K562 (cell line): Measurements from ENCODE around the gene FRRS1. TPM values are rescaled to one million over a fixed set of nuclear protein-coding genes. Genes with fewer than 3 reads are reported as not detected.
A peak's percentile ranks its signal among the peaks of the same experiment; 100 is the strongest.
"Not testable (repeated sequence)": the region's sequence is repeated elsewhere in the genome, so short reads cannot be mapped to it uniquely, and the experiment has no call there.

Experiments used
- ATAC-seq: fragments of 200-7000 bp; cut with Tn5 transposase; 3 replicates; pipeline ENCODE4 v1.9.1; 2020; ENCODE audit warnings: moderate library complexity
- BruUV-seq: library from RNA; stranded (reverse); fragments of 400-500 nt; replicated peaks from 2 replicates; lab custom pipeline; 2021; lab: Mats Ljungman, UMichigan
- CTCF ChIA-PET: fragments of 300-600 bp; formaldehyde crosslinking; extraction: SDS; loops from one replicate; lab custom pipeline; 2021; ENCODE audit warnings: low intra/inter-chr PET ratio; lab: Yijun Ruan, JAX
- POLR2A ChIA-PET: fragments of 300-600, 350-650 bp; sonication (Branson Sonifier 250); formaldehyde crosslinking; extraction: SDS; loops from one replicate; lab custom pipeline; 2021; ENCODE audit warnings: antibody characterized with exemption, inconsistent platforms; lab: Yijun Ruan, JAX
- DNase-seq, 4 experiments: peaks; one replicate each; pipeline versions ENCODE4 v3.0.0 to v3.0.0-alpha.2; 2011 to 2018; ENCODE audit warnings: low spot score in 3 of 4, mixed read lengths in 3 of 4; ENCODE audit errors: extremely low read depth in 1 of 4
- FAIRE-seq: peaks from 2 replicates; lab custom pipeline; 2011; peaks lifted over from hg19 to GRCh38; lab: Jason Lieb, UNC
- H2AFZ ChIP-seq: 2 replicates; pipeline ENCODE4 v1.6.0; 2011; ENCODE audit warnings: low read depth, low read length, control low read depth, inconsistent platforms
- H3K27ac ChIP-seq: fragments of 200-600 bp; 3 replicates; pipeline ENCODE4 v1.8.0; 2011; ENCODE audit warnings: low read depth, mild to moderate bottlenecking, control low read depth, inconsistent platforms, low read length, moderate library complexity, mixed read lengths; ENCODE audit errors: extremely low read depth
- H3K27me3 ChIP-seq, 2 experiments: fragments of 300-600 bp in 1 of 2; 2 replicates in 1 of 2; 3 replicates in 1 of 2; pipeline versions ENCODE4 v1.6.0 to v1.8.0; 2011; ENCODE audit warnings: inconsistent platforms in 2 of 2, low read length in 2 of 2, mild to moderate bottlenecking in 1 of 2, mixed read lengths in 1 of 2, moderate library complexity in 1 of 2; ENCODE audit not compliant: control insufficient read depth in 2 of 2, insufficient read depth in 2 of 2
- H3K36me3 ChIP-seq: fragments of 300-600 bp; 3 replicates; pipeline ENCODE4 v1.8.0; 2011; ENCODE audit warnings: mild to moderate bottlenecking, low read length, inconsistent platforms; ENCODE audit not compliant: control insufficient read depth, insufficient read depth
- H3K4me1 ChIP-seq, 2 experiments: fragments of 200-600 bp in 1 of 2; replicated peaks in 1 of 2; 2 replicates in 1 of 2; 3 replicates in 1 of 2; pipeline versions ENCODE4 v1.5.1 to v1.8.0; 2011; ENCODE audit warnings: inconsistent platforms in 2 of 2, low read length in 2 of 2, mild to moderate bottlenecking in 1 of 2, mixed read lengths in 1 of 2, moderate library complexity in 1 of 2; ENCODE audit not compliant: control insufficient read depth in 2 of 2, insufficient read depth in 2 of 2
- H3K4me2 ChIP-seq: 2 replicates; pipeline ENCODE4 v1.6.1; 2011; ENCODE audit warnings: low read length, control low read depth, inconsistent platforms, mixed read lengths; ENCODE audit not compliant: insufficient read depth
- H3K4me3 ChIP-seq: fragments of 200-600 bp; sonication (generic), shearing (Covaris generic); 2 replicates; pipeline ENCODE4 v1.5.1; 2016; ENCODE audit warnings: control low read depth, inconsistent platforms
- H3K79me2 ChIP-seq: fragments of 200-600 bp; 3 replicates; pipeline ENCODE4 v1.8.0; 2011; ENCODE audit warnings: low read length, inconsistent platforms; ENCODE audit not compliant: control insufficient read depth, insufficient read depth
- H3K9ac ChIP-seq, 2 experiments: 2 replicates each; pipeline versions ENCODE4 v1.6.0 to v1.6.1; 2011; ENCODE audit warnings: low read depth in 2 of 2, low read length in 2 of 2, control low read depth in 1 of 2, inconsistent platforms in 1 of 2, mild to moderate bottlenecking in 1 of 2, mixed read lengths in 1 of 2; ENCODE audit not compliant: insufficient read depth in 1 of 2
- H3K9me1 ChIP-seq: one replicate; pipeline ENCODE4 v1.6.0; 2011; ENCODE audit warnings: inconsistent platforms, mild to moderate bottlenecking, low read length, moderate library complexity; ENCODE audit not compliant: control insufficient read depth, insufficient read depth
- H3K9me3 ChIP-seq: replicated peaks from 2 replicates; pipeline ENCODE4 v1.5.1; 2011; ENCODE audit warnings: low read depth, low read length, inconsistent platforms; ENCODE audit not compliant: control insufficient read depth, insufficient read depth
- H4K20me1 ChIP-seq: replicated peaks from 2 replicates; pipeline ENCODE4 v1.6.1; 2011; ENCODE audit warnings: low read length, inconsistent platforms, mixed read lengths; ENCODE audit not compliant: control insufficient read depth, insufficient read depth
- ELK1 ChIP-seq: sonication (generic); formaldehyde crosslinking; IDR thresholded peaks from 2 replicates; pipeline ENCODE4 v1.8.1; 2022; ENCODE audit warnings: missing genetic modification reagents
- HDAC6 ChIP-seq: IDR thresholded peaks from 2 replicates; pipeline ENCODE4 v1.6.1; 2012; ENCODE audit warnings: low read depth, mild to moderate bottlenecking, control low read depth, inconsistent platforms, low read length, moderate library complexity
- POLR2H ChIP-seq: IDR thresholded peaks from 2 replicates; pipeline ENCODE4 v1.6.1; 2016; ENCODE audit warnings: missing genetic modification characterization, low read depth, mild to moderate bottlenecking, control low read depth, missing compliant biosample characterization, moderate library complexity
- SPI1 ChIP-seq: IDR thresholded peaks from 2 replicates; pipeline ENCODE4 v1.6.1; 2011; ENCODE audit warnings: low read depth, low read length, control low read depth, borderline replicate concordance
- WGBS: fragments of 100-300 bp; shearing (Covaris generic); methylation state at CpG from one replicate; pipeline ENCODE4 v1.1.6; 2016; ENCODE audit warnings: low coverage, mixed read lengths; ENCODE audit not compliant: insufficient coverage; ENCODE audit errors: missing lambda C conversion rate; 5-methylcytosine and 5-hydroxymethylcytosine counted together
- in situ Hi-C: fragments of 300-500 bp; cut with MboI; formaldehyde crosslinking; loops from 4 replicates; pipeline ENCODE4 v1.15.0; 2018; ENCODE audit warnings: inconsistent platforms, mixed read lengths
- intact Hi-C: fragments of 100-400 bp; cut with micrococcal nuclease; formaldehyde crosslinking; loops from 2 replicates; pipeline ENCODE4 v1.14.2; 2022
- polyA plus RNA-seq, 8 experiments: library from polyadenylated mRNA; depleted of rRNA in 4 of 8; stranded (reverse) in 5 of 8; unstranded in 3 of 8; fragments of >200 nt; fragmentation: Nextera tagmentation in 2 of 8; fragmentation: Illumina TruSeq in 1 of 8; extraction: Ambion mirVana in 2 of 8; extraction: Trizol in 1 of 8; gene quantifications; 2 replicates each; pipeline versions ENCODE4 v1.2.1 to v1.2.3, GENCODE V29; 2011 to 2014; ENCODE audit warnings: inconsistent platforms in 1 of 8, missing spikeins in 1 of 8
- total RNA-seq, 7 experiments: library from RNA; depleted of rRNA in 6 of 7; stranded (reverse); fragments of >200 nt in 6 of 7; fragmentation: Illumina TruSeq in 2 of 7; extraction: Trizol in 2 of 7; gene quantifications; 2 replicates each; pipeline versions ENCODE4 v1.2.1 to v1.2.3, GENCODE V29; 2011 to 2021; ENCODE audit warnings: low replicate concordance in 1 of 7

The FRRS1 gene
- total and polyA plus RNA-seq, 9 of the 15 experiments (the other 6 are each of a cell fraction or from before 2014, with no cell fraction given), result 0.87 to 54.0 (median 23.7) TPM

- TF ChIP-seq ELK1 (CRISPR knock-in tag) (no peak), HDAC6 (no peak), POLR2H (tag) (no peak)
- TF ChIP-seq, all 486 proteins: peak for 0
Measured at GRCh38 chr1:99801584-99801983, 35.1 kb upstream of the FRRS1 start (continued).

- H4K20me1 ChIP-seq, BruUV-seq, H3K9ac ChIP-seq, H3K27me3 ChIP-seq, ATAC-seq, in situ Hi-C loops, intact Hi-C loops, H3K36me3 ChIP-seq, POLR2A ChIA-PET, CTCF ChIA-PET, H3K27ac ChIP-seq, H3K4me2 ChIP-seq, H3K4me3 ChIP-seq, FAIRE-seq, H3K9me3 ChIP-seq, H3K4me1 ChIP-seq: not testable (repeated sequence)
- WGBS, result 61% methylated on average over 6 of the region's 9 CpGs
- peak overlapping the region; percentile 45 for H2AFZ ChIP-seq
- TF ChIP-seq SPI1, result peak; percentile 33; the same call in 1 of the 2 replicates
- TF ChIP-seq, all 486 proteins: peak for 1; not testable (repeated sequence) for 485
- H3K79me2 ChIP-seq, H3K9me1 ChIP-seq, DNase-seq: not testable (repeated sequence)
Measured at GRCh38 chr1:99793861-99794260, 27.4 kb upstream of the FRRS1 start.
